ENCODE results near the gene PHF20. TPM values are rescaled to one million over a fixed set of nuclear protein-coding genes. Genes with fewer than 3 reads are reported as not detected.
"Not testable (repeated sequence)": the region's sequence is repeated elsewhere in the genome, so short reads cannot be mapped to it uniquely, and the experiment has no call there.

The PHF20 gene
- total RNA-seq, 1 donor from 2014 or later, result 46.2 TPM

GRCh38 chr20:35776513-35777101 lies 4.8 kb downstream of the PHF20 start:
- DNase-seq, result peak; percentile 72

GRCh38 chr20:35783811-35784210 lies 12.0 kb downstream of the PHF20 start:
- not testable (repeated sequence) for DNase-seq

GRCh38 chr20:35785541-35785940 lies 13.7 kb downstream of the PHF20 start:
- DNase-seq, result not testable (repeated sequence)

GRCh38 chr20:35788796-35789195 lies 17.0 kb downstream of the PHF20 start:
- DNase-seq, result no peak

GRCh38 chr20:35791097-35791496 lies 19.3 kb downstream of the PHF20 start:
- no peak for DNase-seq

GRCh38 chr20:35791821-35792220 lies 20.0 kb downstream of the PHF20 start:
- no peak for DNase-seq

GRCh38 chr20:35792740-35793139 lies 20.9 kb downstream of the PHF20 start:
- DNase-seq, result no peak

- DNase-seq, result no peak
Measured at GRCh38 chr20:35796571-35796970, 24.8 kb downstream of the PHF20 start.

- no peak for DNase-seq
Measured at GRCh38 chr20:35801865-35802264, 30.1 kb downstream of the PHF20 start.

- DNase-seq, result no peak
Measured at GRCh38 chr20:35806075-35806474, 34.3 kb downstream of the PHF20 start.

GRCh38 chr20:35807877-35808276 lies 36.1 kb downstream of the PHF20 start:
- no peak for DNase-seq

- no peak for DNase-seq
Measured at GRCh38 chr20:35820715-35821114, 48.9 kb downstream of the PHF20 start.

- no peak for DNase-seq
Measured at GRCh38 chr20:35821807-35822242, 50.0 kb downstream of the PHF20 start.

GRCh38 chr20:35823147-35823546 lies 51.3 kb downstream of the PHF20 start:
- DNase-seq, result no peak

- no peak for DNase-seq
Measured at GRCh38 chr20:35823937-35824336, 52.1 kb downstream of the PHF20 start.

GRCh38 chr20:35826397-35826998 lies 54.7 kb downstream of the PHF20 start:
- DNase-seq, result no peak

- peak; percentile 18 for DNase-seq
Measured at GRCh38 chr20:35828434-35828833, 56.6 kb downstream of the PHF20 start.

GRCh38 chr20:35828916-35829315 lies 57.1 kb downstream of the PHF20 start:
- no peak for DNase-seq

GRCh38 chr20:35830264-35830663 lies 58.4 kb downstream of the PHF20 start:
- no peak for DNase-seq

GRCh38 chr20:35831029-35831428 lies 59.2 kb downstream of the PHF20 start:
- no peak for DNase-seq

- no peak for DNase-seq
Measured at GRCh38 chr20:35831971-35832370, 60.2 kb downstream of the PHF20 start.

- no peak for DNase-seq
Measured at GRCh38 chr20:35833241-35833640, 61.4 kb downstream of the PHF20 start.

- peak; percentile 35 for DNase-seq
Measured at GRCh38 chr20:35837577-35838195, 65.9 kb downstream of the PHF20 start.

- DNase-seq, result no peak
Measured at GRCh38 chr20:35838205-35838604, 66.4 kb downstream of the PHF20 start.
